ENCODE data around the gene COQ5.
"Not testable (repeated sequence)": the region's sequence is repeated elsewhere in the genome, so short reads cannot be mapped to it uniquely, and the experiment has no call there.

The COQ5 gene

DNA sequence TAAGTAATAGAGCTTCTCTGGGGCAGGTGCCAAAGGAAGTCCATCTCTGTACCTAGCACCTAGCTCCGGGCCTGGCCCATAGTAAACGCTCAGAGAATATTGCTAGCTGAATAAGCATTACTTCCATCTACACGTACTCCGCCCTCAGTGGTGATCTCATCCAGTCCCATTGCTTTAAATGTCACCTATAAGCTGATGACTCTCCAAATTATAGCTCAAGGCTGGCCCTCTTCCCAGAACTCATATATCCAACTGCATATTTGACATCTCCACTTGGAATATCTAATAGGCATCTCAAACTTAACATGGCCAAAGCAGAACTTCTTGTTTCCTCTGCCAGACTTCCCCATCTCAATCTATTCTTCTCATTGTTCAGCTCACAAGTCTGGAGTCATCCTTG lies 39.9 kb downstream of the COQ5 start:
- CTCF ChIA-PET, result interaction anchor here (2.1 kb wide), 1 partner anchor 19 kb away, joined by 6 read pairs; the partner anchor contains the start of gene SRSF9
- POLR2A ChIA-PET, result interaction anchor here (0.8 to 1.6 kb wide), 3 partner anchors 10 to 19 kb away, joined by 3 to 5 read pairs (median 4); partner anchors contain the start of gene SRSF9
- no peak for DNase-seq (ENCODE audit: extremely low spot score)
- TF ChIP-seq HDGF (IDR thresholded peaks at IDR 0.05; ENCODE audit: borderline replicate concordance), result no peak
- TF ChIP-seq ZNF384 (IDR thresholded peaks at IDR 0.05), result no peak
- no peak for TF ChIP-seq SUZ12 (IDR thresholded peaks at IDR 0.05)
- TF ChIP-seq LEF1 (IDR thresholded peaks at IDR 0.05; ENCODE audit: borderline replicate concordance), result no peak
- TF ChIP-seq FOXA1 (IDR thresholded peaks at IDR 0.05), result no peak
- no peak for TF ChIP-seq FOXK2 (IDR thresholded peaks at IDR 0.05)

DNA sequence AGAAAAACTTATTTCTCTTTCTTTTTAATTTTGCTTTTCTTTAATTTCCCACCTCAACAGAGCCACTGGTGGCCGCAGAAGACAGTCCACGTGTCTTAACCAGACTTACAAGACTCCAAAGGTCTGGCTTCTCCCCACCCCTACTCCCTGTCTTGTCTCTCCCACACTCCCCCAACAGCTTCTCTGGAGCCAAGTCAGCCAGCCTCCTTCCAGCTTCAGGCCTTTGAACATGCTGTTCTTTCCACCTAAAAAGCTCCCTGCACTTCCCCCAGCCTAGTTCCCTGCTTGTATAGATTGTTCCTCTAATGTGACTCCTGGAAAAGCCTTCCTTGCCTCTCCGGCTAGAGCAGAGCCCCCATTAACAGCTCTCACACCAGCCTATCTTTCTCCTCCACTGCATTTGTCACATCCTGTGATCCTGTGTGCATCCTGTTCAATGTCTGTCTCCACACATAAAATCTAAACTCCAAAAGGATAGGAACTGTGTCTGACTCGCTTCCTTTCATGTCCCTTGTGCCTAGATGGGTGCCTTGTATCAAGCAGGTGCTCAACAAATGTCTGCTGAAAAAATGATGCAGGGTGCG lies 40.8 kb downstream of the COQ5 start:
- DNase-seq (ENCODE audit: extremely low spot score), result no peak
- TF ChIP-seq LEF1 (IDR thresholded peaks at IDR 0.05; ENCODE audit: borderline replicate concordance) (no peak), ZNF384 (IDR thresholded peaks at IDR 0.05) (no peak), FOXK2 (IDR thresholded peaks at IDR 0.05) (no peak), L3MBTL2 (conservative IDR thresholded peaks at IDR 0.05) (no peak), ELF4 (IDR thresholded peaks at IDR 0.05) (no peak), HDGF (IDR thresholded peaks at IDR 0.05; ENCODE audit: borderline replicate concordance) (no peak), TARDBP (IDR thresholded peaks at IDR 0.05) (no peak), NFRKB (IDR thresholded peaks at IDR 0.05) (no peak)
- CTCF ChIA-PET, result no interaction called here
- POLR2A ChIA-PET, result interaction anchor here (1.1 kb wide), 1 partner anchor 13 kb away, joined by 5 read pairs; no protein-coding TSS in a partner anchor

DNA sequence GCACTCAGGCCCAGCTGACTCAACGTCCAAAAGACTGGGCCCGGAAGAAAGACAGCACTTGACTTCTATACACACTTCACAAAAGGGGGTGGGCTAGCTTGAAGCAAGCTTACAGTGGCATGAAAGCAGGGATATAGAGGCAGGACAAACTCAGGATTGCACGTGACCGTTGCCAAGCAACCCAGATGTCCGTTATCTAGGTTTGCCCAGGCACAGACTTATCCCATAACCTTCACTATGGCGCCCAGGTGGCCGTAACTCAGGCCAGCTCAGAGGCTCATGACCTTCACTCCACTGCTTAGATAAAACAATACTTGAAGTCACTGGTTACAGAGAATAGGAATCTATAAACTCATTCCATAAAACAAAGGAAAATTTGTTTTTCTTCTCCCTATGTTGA lies 41.4 kb downstream of the COQ5 start:
- POLR2A ChIA-PET, result interaction anchor here (0.6 kb wide), 1 partner anchor 8 kb away, joined by 3 read pairs; the partner anchor contains the start of gene DYNLL1
- CTCF ChIA-PET; DNase-seq (ENCODE audit: extremely low spot score): not testable (repeated sequence)

DNA sequence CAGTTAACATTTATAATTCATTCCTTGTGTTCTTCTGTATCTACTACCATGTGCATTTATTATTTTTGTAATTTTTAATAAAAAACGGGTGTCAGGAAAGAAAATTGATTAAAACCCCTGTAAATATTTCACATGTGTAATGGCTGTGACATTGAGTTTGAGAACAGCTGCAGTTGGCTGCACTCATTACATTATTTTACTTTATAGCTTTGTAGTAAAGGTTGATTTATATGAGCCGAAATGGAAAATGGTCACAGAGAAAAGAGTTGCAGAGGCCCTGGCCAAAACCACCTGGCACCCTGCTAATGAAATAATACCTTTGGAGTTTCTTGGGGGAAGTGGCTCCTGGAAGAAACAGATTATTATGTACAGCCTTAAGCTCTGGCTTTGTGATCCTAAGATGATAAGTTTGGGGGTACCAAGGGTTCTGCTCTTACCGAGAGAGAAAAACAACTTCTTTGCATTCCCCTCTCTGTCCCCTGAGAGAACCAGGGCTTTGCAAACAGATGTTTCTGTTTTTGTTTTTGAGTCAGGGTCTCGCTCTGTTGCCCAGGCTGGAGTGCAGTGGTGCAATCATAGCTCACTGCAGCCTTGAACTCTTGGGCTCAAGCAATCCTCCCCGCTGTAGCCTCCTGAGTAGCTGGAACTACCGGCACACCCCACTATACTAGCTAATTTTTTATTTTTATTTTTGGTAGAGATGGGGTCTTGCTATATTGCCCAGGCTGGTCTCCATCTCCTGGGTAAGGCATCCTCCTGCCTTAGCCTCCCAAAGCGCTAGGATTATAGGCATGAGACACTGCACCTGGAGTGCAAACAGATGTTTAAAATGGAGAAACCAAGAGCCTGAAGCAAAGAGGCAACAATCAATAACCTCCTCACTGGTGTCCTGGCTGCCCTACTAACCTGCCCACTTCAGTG lies 42.7 kb downstream of the COQ5 start:
- TF ChIP-seq NFRKB (IDR thresholded peaks at IDR 0.05) (no peak), SP1 (IDR thresholded peaks at IDR 0.05) (no peak), FOXM1 (IDR thresholded peaks at IDR 0.05; ENCODE audit: borderline replicate concordance) (no peak), L3MBTL2 (conservative IDR thresholded peaks at IDR 0.05) (no peak), CTBP1 (IDR thresholded peaks at IDR 0.05; ENCODE audit: borderline replicate concordance) (no peak)
- ChIA-PET POLR2A (interaction anchor here (0.8 kb wide), 1 partner anchor 194 kb away, joined by 4 read pairs; the partner anchor contains the start of gene RNU4-2), CTCF (no interaction called here)
- no peak for DNase-seq (ENCODE audit: extremely low spot score)

DNA sequence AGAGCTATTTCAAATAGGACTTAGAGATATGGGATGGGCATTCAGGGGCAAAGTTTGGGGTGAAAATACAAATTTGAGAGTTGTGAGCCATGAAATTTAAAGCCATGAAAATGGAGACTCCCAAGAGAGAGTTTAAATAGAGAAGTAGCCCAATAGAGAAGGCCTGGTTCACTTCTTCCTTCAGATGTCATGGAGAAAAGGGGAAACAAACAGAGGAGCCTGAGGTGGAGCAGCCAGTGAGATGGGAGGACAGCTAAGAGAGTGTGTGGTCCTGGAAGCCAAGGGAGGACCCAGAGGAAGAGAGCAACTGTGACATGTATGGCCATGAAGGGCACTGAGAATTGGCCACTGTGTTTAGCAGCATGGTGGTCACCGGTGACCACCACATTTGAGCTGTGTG lies 45.3 kb downstream of the COQ5 start:
- DNase-seq (ENCODE audit: extremely low spot score), result no peak
- ChIA-PET POLR2A (interaction anchor here (0.6 kb wide), 1 partner anchor 27 kb away, joined by 3 read pairs; no protein-coding TSS in a partner anchor), CTCF (no interaction called here)
- TF ChIP-seq CTBP1 (IDR thresholded peaks at IDR 0.05; ENCODE audit: borderline replicate concordance) (no peak), BHLHE40 (IDR thresholded peaks at IDR 0.05; ENCODE audit: borderline replicate concordance) (no peak), L3MBTL2 (conservative IDR thresholded peaks at IDR 0.05) (no peak), ELF4 (IDR thresholded peaks at IDR 0.05) (no peak), FOXA1 (IDR thresholded peaks at IDR 0.05) (no peak), HDGF (IDR thresholded peaks at IDR 0.05; ENCODE audit: borderline replicate concordance) (no peak), SUZ12 (IDR thresholded peaks at IDR 0.05) (no peak), FOXM1 (IDR thresholded peaks at IDR 0.05; ENCODE audit: borderline replicate concordance) (no peak), SP1 (IDR thresholded peaks at IDR 0.05) (no peak), TARDBP (IDR thresholded peaks at IDR 0.05) (no peak), LEF1 (IDR thresholded peaks at IDR 0.05; ENCODE audit: borderline replicate concordance) (no peak), ZNF384 (IDR thresholded peaks at IDR 0.05) (no peak), ARNT (IDR thresholded peaks at IDR 0.05) (no peak), NFRKB (IDR thresholded peaks at IDR 0.05) (no peak), FOXK2 (IDR thresholded peaks at IDR 0.05) (no peak)
- TF ChIP-seq, protein P1, sequence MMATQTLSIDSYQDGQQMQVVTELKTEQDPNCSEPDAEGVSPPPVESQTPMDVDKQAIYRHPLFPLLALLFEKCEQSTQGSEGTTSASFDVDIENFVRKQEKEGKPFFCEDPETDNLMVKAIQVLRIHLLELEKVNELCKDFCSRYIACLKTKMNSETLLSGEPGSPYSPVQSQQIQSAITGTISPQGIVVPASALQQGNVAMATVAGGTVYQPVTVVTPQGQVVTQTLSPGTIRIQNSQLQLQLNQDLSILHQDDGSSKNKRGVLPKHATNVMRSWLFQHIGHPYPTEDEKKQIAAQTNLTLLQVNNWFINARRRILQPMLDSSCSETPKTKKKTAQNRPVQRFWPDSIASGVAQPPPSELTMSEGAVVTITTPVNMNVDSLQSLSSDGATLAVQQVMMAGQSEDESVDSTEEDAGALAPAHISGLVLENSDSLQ (IDR thresholded peaks at IDR 0.05), result no peak

DNA sequence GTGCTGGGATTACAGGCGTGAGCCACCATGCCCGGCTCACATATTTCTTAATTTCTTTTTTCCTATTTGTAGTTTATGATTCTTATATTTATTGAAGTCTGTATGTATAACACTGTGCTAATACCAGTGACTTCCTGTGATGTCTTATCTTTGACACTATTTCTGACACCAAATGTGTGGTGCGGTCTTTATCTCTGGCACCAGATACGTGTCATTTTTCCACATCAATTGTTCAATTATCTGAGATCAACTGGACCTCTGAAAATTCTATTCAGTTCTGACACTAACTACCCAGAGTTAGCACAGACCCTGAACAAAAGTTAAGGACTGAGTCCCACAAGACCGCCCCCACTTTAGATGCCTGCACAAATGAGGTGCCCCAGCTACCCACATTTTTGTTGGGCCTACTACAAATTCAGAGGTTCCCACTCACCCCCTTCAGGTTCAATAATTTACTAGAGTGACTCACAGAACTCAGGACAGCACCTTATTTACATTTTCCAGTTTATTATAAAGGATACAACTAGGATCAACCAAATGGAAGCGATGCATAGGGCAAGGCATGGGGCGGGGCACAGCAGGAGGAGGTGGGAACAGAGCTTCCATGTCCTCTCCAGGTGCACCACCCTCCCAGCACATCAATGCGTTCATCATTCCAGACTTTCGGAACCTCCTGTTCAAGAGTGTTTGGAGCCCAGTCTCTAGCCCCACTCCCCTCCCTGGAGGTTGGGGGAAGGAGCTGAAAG lies 47.8 kb downstream of the COQ5 start:
- ChIA-PET POLR2A (interaction anchor here (1.4 kb wide), 1 partner anchor 12 kb away, joined by 5 read pairs; the partner anchor contains the start of gene SRSF9), CTCF (no interaction called here)
- no peak for DNase-seq (ENCODE audit: extremely low spot score)
- TF ChIP-seq ZNF384 (IDR thresholded peaks at IDR 0.05) (no peak), SP1 (IDR thresholded peaks at IDR 0.05) (no peak), CTBP1 (IDR thresholded peaks at IDR 0.05; ENCODE audit: borderline replicate concordance) (no peak), SUZ12 (IDR thresholded peaks at IDR 0.05) (no peak), FOXM1 (IDR thresholded peaks at IDR 0.05; ENCODE audit: borderline replicate concordance) (no peak), LEF1 (IDR thresholded peaks at IDR 0.05; ENCODE audit: borderline replicate concordance) (no peak), BHLHE40 (IDR thresholded peaks at IDR 0.05; ENCODE audit: borderline replicate concordance) (no peak)

DNA sequence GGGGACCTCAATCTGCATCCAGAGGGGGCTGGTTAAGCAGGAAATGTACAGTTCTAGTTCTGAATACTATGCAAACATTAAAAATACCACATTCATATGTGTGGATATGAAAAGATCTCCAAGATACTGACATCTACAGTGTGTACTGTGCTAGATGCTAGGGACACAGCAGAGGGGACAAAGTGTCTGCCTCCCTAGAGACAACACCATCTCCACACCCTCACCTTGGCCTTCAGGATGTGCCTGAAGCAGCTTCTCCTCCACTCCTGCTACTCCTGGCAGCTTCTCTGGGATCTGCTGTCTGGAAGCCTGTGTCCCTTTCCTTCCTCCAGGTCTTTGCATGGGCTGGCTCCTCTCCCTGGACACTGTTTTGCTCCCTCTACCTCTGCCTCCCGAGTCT lies 48.7 kb downstream of the COQ5 start:
- CTCF ChIA-PET, result interaction anchor here (1.1 kb wide), 1 partner anchor 10 kb away, joined by 3 read pairs; no protein-coding TSS in a partner anchor
- TF ChIP-seq ZNF384 (IDR thresholded peaks at IDR 0.05), result no peak
- TF ChIP-seq CTBP1 (IDR thresholded peaks at IDR 0.05; ENCODE audit: borderline replicate concordance), result no peak
- TF ChIP-seq BHLHE40 (IDR thresholded peaks at IDR 0.05; ENCODE audit: borderline replicate concordance), result no peak
- no peak for TF ChIP-seq SUZ12 (IDR thresholded peaks at IDR 0.05)
- TF ChIP-seq SP1 (IDR thresholded peaks at IDR 0.05), result no peak
- TF ChIP-seq LEF1 (IDR thresholded peaks at IDR 0.05; ENCODE audit: borderline replicate concordance), result no peak
- no peak for TF ChIP-seq ARNT (IDR thresholded peaks at IDR 0.05)
- no peak for TF ChIP-seq TARDBP (IDR thresholded peaks at IDR 0.05)
- DNase-seq (ENCODE audit: extremely low spot score), result no peak
- POLR2A ChIA-PET, result interaction anchor here (0.5 kb wide), 1 partner anchor 34 kb away, joined by 3 read pairs; no protein-coding TSS in a partner anchor
